GM12878 (cell line): ENCODE results near the gene SUPT7L. TPM values are rescaled to one million over a fixed set of nuclear protein-coding genes. Genes with fewer than 3 reads are reported as not detected.

Experiments used
- ATAC-seq: fragments of 200-7000 bp; cut with Tn5 transposase; 3 replicates; pipeline ENCODE4 v1.9.1; 2020; ENCODE audit warnings: mild to moderate bottlenecking, moderate library complexity
- BruUV-seq: library from RNA; stranded (reverse); fragments of 400-500 nt; replicated peaks from 2 replicates; lab custom pipeline; 2021; lab: Mats Ljungman, UMichigan
- CTCF ChIA-PET: fragments of 300-600 bp; sonication (Branson Sonifier 250); formaldehyde crosslinking; extraction: SDS; loops from one replicate; lab custom pipeline; 2021; ENCODE audit warnings: inconsistent platforms; lab: Yijun Ruan, JAX
- POLR2A ChIA-PET: fragments of 350-600 bp; formaldehyde crosslinking; extraction: SDS; loops from one replicate; lab custom pipeline; 2021; ENCODE audit warnings: inconsistent platforms; lab: Charles Lee
- RAD21 ChIA-PET: fragments of 300-600 bp; sonication (Branson Sonifier 250); formaldehyde crosslinking; loops from one replicate; lab custom pipeline; 2023; ENCODE audit warnings: antibody characterized with exemption; ENCODE audit not compliant: unreplicated experiment; lab: Charles Lee
- SMC1A ChIA-PET: fragments of 300-600 bp; sonication (Branson Sonifier 250); formaldehyde crosslinking; loops from one replicate; lab custom pipeline; 2023; ENCODE audit not compliant: unreplicated experiment, uncharacterized antibody; lab: Charles Lee
- DNase-seq: peaks from one replicate; pipeline ENCODE4 v3.0.0-alpha.2; 2011; ENCODE audit warnings: low read depth, low spot score
- FAIRE-seq: peaks from 3 replicates; lab custom pipeline; 2011; peaks lifted over from hg19 to GRCh38; lab: Jason Lieb, UNC
- H2AFZ ChIP-seq: 2 replicates; pipeline ENCODE4 v1.6.0; 2011; ENCODE audit warnings: low read depth, low read length, control low read depth; ENCODE audit not compliant: control insufficient read depth
- H3K27ac ChIP-seq: 2 replicates; pipeline ENCODE4 v1.5.1; 2011; ENCODE audit warnings: control low read depth; ENCODE audit not compliant: control insufficient read depth, insufficient read depth
- H3K27me3 ChIP-seq, 2 experiments: replicated peaks in 1 of 2; 2 replicates each; pipeline versions ENCODE4 v1.6.0 to v1.6.1; 2011; ENCODE audit warnings: low read length in 1 of 2; ENCODE audit not compliant: control insufficient read depth in 2 of 2, insufficient read depth in 2 of 2
- H3K36me3 ChIP-seq, 2 experiments: 2 replicates each; pipeline ENCODE4 v1.5.1; 2011; ENCODE audit warnings: low read length in 1 of 2; ENCODE audit not compliant: control insufficient read depth in 2 of 2, insufficient read depth in 2 of 2
- H3K4me1 ChIP-seq: 2 replicates; pipeline ENCODE4 v1.6.1; 2011; ENCODE audit warnings: mild to moderate bottlenecking, low read length, moderate library complexity, mixed read lengths; ENCODE audit not compliant: control insufficient read depth, insufficient read depth
- H3K4me2 ChIP-seq: 2 replicates; pipeline ENCODE4 v1.6.0; 2011; ENCODE audit warnings: control low read depth; ENCODE audit not compliant: control insufficient read depth, insufficient read depth
- H3K4me3 ChIP-seq: fragments of 200-600 bp; sonication (generic); 2 replicates; pipeline ENCODE4 v1.5.1; 2016
- H3K79me2 ChIP-seq: 2 replicates; pipeline ENCODE4 v1.6.0; 2011; ENCODE audit warnings: low read length; ENCODE audit not compliant: control insufficient read depth, insufficient read depth
- H3K9ac ChIP-seq: 2 replicates; pipeline ENCODE4 v1.8.0; 2011; ENCODE audit warnings: low read length, control low read depth, mixed read lengths; ENCODE audit not compliant: control insufficient read depth, insufficient read depth
- H3K9me3 ChIP-seq: replicated peaks from 3 replicates; pipeline ENCODE4 v1.5.1; 2011; ENCODE audit warnings: mild to moderate bottlenecking, low read length; ENCODE audit not compliant: control insufficient read depth, insufficient read depth
- H4K20me1 ChIP-seq: 2 replicates; pipeline ENCODE4 v1.6.0; 2011; ENCODE audit not compliant: control insufficient read depth, insufficient read depth
- BCL3 ChIP-seq: IDR thresholded peaks from 2 replicates; pipeline ENCODE4 v1.6.1; 2011; ENCODE audit warnings: borderline replicate concordance, low read depth, mild to moderate bottlenecking, moderate library complexity, low read length; ENCODE audit not compliant: insufficient read depth, poor library complexity, severe bottlenecking
- JUNB ChIP-seq: IDR thresholded peaks from 2 replicates; pipeline ENCODE4 v1.6.1; 2016; ENCODE audit warnings: antibody characterized with exemption, mild to moderate bottlenecking
- TAF1 ChIP-seq: IDR thresholded peaks from 2 replicates; pipeline ENCODE4 v1.6.1; 2011; ENCODE audit warnings: mild to moderate bottlenecking, low read depth, low read length, borderline replicate concordance
- YY1 ChIP-seq: IDR thresholded peaks from 2 replicates; pipeline ENCODE4 v1.6.1; 2011; ENCODE audit warnings: low read depth, mild to moderate bottlenecking, low read length
- ZBTB11 ChIP-seq: fragments of 450-650 bp; formaldehyde crosslinking; IDR thresholded peaks from 2 replicates; pipeline ENCODE4 v1.5.0; 2022; ENCODE audit warnings: mild to moderate bottlenecking, missing genetic modification characterization
- ZZZ3 ChIP-seq: IDR thresholded peaks from 2 replicates; pipeline ENCODE4 v1.6.1; 2011; ENCODE audit warnings: low read depth; ENCODE audit not compliant: control insufficient read depth, insufficient read length
- WGBS: methylation state at CpG from one replicate; pipeline ENCODE4 v1.1.6; 2016; ENCODE audit warnings: low lambda C conversion rate; ENCODE audit not compliant: insufficient replicate concordance, insufficient coverage; ENCODE audit errors: missing lambda C conversion rate; 5-methylcytosine and 5-hydroxymethylcytosine counted together
- in situ Hi-C: fragments of 300-500 bp; cut with MboI; formaldehyde crosslinking; loops from 9 replicates; pipeline ENCODE4 v1.14.3; 2018; ENCODE audit warnings: mixed read lengths
- intact Hi-C: fragments of 100-400 bp; cut with micrococcal nuclease; formaldehyde crosslinking; loops from one replicate; pipeline ENCODE4 v1.14.2; 2022; ENCODE audit not compliant: unreplicated experiment
- polyA plus RNA-seq, 11 experiments: library from polyadenylated mRNA; depleted of rRNA in 4 of 11; unstranded in 6 of 11; stranded (reverse) in 5 of 11; fragments of >200 nt; fragmentation: Nextera tagmentation in 4 of 11; fragmentation: Illumina TruSeq in 1 of 11; extraction: Ambion mirVana in 4 of 11; extraction: Trizol in 1 of 11; gene quantifications; 1 replicate in 1 of 11; 2 replicates in 10 of 11; pipeline versions ENCODE4 v1.2.1 to v1.2.3, GENCODE V29; 2011 to 2016; ENCODE audit warnings: inconsistent platforms in 2 of 11, missing spikeins in 2 of 11, low read depth in 1 of 11
- total RNA-seq, 4 experiments: library from RNA; depleted of rRNA in 3 of 4; stranded (reverse); fragments of >200 nt in 3 of 4; fragmentation: Illumina TruSeq in 1 of 4; extraction: Trizol in 1 of 4; gene quantifications; 2 replicates each; pipeline versions ENCODE4 v1.2.1 to v1.2.3, GENCODE V29; 2013 to 2021

The SUPT7L gene
- total and polyA plus RNA-seq, 10 of the 15 experiments (the other 5 are each of a cell fraction or from before 2014, with no cell fraction given) = 10.2 to 43.7 (median 21.3) TPM

GRCh38 chr2:27636766-27637165 is 26.6 kb downstream of the SUPT7L start:
- H3K9me3 ChIP-seq = no peaks in the 10 kb centered on the region
- H4K20me1 ChIP-seq = no peaks in the 10 kb centered on the region
- no peak overlapping the region for H3K9ac ChIP-seq
- DNase-seq = no peak
- in situ Hi-C loops = no loop called here
- H2AFZ ChIP-seq = no peak overlapping the region
- WGBS = 95% methylated on average over 5 of the region's 5 CpGs
- ChIA-PET CTCF (no interaction called here), POLR2A (no interaction called here), RAD21 (no interaction called here), SMC1A (no interaction called here)
- H3K4me1 ChIP-seq = no peaks in the 10 kb centered on the region
- no peak for TF ChIP-seq ZBTB11 (CRISPR knock-in tag)
- TF ChIP-seq JUNB = no peak
- TF ChIP-seq BCL3 = no peak
- no peak for TF ChIP-seq YY1
- no peak for TF ChIP-seq ZZZ3
- TF ChIP-seq TAF1 = no peak
- no peaks in the 10 kb centered on the region for H3K79me2 ChIP-seq
- H3K36me3 ChIP-seq = peaks cover 0 to 31% of the 10 kb centered on the region in 2 experiments; a peak in 2 of 4 replicates
- no TSS peak for BruUV-seq
- H3K27ac ChIP-seq = no peak overlapping the region
- no peak overlapping the region for H3K4me2 ChIP-seq
- H3K27me3 ChIP-seq = no peaks in the 10 kb centered on the region
- no peak overlapping the region for H3K4me3 ChIP-seq
- ATAC-seq = no peak
- no peak for FAIRE-seq
- intact Hi-C loops = no loop called here
